Fibroblast of villous mesenchyme (primary cell): ENCODE results near the gene TAF8. TPM values are rescaled to one million over a fixed set of nuclear protein-coding genes. Genes with fewer than 3 reads are reported as not detected.
A peak's percentile ranks its signal among the peaks of the same experiment; 100 is the strongest.

Experiments
- DNase-seq: peaks from one replicate; pipeline ENCODE4 v3.0.0-alpha.2; 2010; ENCODE audit warnings: low read depth
- H3K4me3 ChIP-seq: 2 replicates; pipeline ENCODE4 v1.5.1; 2011; ENCODE audit warnings: low read depth, mild to moderate bottlenecking, low read length
- total RNA-seq: library from RNA; depleted of rRNA; stranded (reverse); fragments of >200 nt; gene quantifications from 2 replicates; pipeline ENCODE4 v1.2.3, GENCODE V29; 2012
- TF ChIP-seq, protein P1 (sequence below): IDR thresholded peaks from 2 replicates; pipeline ENCODE4 v1.5.1; 2012; ENCODE audit warnings: low read depth, mild to moderate bottlenecking, low read length; ENCODE audit not compliant: insufficient read depth

TAF8 gene
- total RNA-seq, 1 donor, result 16.0 TPM

DNA sequence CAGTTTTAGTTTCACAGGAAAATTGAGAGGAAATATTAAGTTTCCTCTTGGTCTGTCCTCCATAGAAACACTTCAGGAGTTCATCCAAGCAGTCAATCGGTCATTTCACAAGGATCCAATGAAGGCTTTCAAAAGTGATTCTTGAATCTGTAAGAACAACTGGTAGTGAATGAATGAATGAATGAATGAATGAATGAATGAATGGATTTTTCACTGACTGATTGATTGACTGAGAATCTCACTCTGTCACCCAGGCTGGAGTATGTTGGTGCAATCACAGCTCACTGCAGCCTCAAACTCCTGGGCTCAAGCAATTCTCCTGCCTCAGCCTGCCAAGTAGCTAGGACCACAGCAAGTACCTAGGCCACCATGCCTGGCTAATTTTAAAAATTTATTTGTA is 39.4 kb upstream of the TAF8 start:
- no peak for DNase-seq
- TF ChIP-seq, protein P1, sequence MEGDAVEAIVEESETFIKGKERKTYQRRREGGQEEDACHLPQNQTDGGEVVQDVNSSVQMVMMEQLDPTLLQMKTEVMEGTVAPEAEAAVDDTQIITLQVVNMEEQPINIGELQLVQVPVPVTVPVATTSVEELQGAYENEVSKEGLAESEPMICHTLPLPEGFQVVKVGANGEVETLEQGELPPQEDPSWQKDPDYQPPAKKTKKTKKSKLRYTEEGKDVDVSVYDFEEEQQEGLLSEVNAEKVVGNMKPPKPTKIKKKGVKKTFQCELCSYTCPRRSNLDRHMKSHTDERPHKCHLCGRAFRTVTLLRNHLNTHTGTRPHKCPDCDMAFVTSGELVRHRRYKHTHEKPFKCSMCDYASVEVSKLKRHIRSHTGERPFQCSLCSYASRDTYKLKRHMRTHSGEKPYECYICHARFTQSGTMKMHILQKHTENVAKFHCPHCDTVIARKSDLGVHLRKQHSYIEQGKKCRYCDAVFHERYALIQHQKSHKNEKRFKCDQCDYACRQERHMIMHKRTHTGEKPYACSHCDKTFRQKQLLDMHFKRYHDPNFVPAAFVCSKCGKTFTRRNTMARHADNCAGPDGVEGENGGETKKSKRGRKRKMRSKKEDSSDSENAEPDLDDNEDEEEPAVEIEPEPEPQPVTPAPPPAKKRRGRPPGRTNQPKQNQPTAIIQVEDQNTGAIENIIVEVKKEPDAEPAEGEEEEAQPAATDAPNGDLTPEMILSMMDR, result no peak
- no peak overlapping the region for H3K4me3 ChIP-seq

DNA sequence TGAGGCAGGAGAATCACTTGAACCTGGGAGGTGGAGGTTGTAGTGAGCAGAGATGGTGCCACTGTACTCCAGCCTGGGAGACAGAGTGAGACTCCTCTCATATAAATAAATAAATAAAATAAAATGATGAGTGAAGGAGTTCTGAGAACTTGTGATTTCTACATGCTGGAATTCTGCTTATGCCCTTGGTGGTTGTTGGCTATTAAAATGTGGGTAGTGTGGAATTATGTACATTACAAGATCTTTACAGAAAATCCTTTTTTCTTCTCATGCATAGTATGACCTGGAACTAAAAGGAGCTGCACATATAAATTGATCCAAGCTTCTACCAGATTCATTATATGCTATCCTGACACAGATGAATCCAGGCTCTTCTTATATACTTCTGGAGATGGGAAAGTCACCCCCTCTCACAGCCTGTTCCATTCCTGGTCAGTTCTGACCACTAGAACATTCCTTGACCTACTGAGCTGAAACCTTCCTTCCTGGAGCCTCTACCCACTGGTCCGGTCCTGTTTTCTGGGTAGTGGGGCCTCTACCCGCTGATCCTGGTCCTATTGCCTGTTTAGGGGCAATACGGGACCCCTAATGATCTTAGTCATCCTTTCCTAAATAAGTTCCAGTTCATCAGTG is 37.7 kb upstream of the TAF8 start:
- TF ChIP-seq, protein P1, result no peak
- peak; percentile 42 for DNase-seq
- H3K4me3 ChIP-seq, result no peak overlapping the region

DNA sequence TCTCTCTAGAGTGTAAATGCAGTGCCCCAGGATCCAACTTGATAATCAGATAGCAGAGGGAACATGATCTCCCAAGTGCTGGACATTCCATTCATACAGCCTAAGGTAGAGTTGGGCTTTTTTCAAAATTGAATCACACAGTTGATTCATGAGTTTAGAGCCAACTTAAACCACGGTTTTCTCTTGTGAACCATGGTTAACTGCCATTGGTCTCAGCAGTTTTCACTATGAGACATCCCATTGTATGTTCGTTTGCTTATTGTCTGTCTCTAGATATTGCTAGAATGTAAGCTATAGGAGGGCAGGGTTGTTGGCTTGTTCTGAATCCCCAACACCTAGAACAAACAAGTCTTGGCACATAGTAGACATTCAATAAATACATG is 37.2 kb upstream of the TAF8 start:
- DNase-seq, result peak; percentile 28
- H3K4me3 ChIP-seq, result no peak overlapping the region
- TF ChIP-seq, protein P1, result no peak

DNA sequence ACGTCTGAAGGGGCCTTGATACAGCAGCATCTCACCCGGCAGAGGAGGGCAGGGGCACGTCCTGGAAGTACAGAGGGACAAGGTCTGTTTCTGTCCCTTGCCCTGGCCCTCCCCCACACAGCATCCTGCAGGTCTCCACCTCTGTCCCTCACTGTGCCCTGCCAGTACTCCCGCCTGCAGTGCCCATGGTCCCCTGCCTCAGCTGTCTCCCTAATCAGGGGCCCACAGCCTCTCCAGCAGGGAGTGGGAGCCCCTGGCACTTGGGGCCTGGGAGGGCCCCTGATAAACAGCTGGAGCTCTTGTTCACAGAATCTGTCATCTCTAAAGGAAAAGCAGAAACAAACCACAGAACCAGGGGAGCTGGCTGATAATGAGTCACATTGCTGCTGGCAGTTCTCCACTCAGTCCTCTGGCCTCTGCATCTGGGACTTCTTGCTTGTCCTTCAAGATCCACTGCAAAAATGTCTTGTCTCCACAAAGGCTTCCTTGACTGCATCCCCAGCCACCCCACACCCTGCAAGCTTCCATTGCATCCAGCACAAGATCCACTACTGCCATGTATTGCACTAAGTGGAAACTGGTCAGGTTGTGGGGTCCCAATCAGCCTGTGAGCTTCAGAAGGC is 33.2 kb upstream of the TAF8 start:
- no peak overlapping the region for H3K4me3 ChIP-seq
- TF ChIP-seq, protein P1, result no peak
- DNase-seq, result peak; percentile 89

DNA sequence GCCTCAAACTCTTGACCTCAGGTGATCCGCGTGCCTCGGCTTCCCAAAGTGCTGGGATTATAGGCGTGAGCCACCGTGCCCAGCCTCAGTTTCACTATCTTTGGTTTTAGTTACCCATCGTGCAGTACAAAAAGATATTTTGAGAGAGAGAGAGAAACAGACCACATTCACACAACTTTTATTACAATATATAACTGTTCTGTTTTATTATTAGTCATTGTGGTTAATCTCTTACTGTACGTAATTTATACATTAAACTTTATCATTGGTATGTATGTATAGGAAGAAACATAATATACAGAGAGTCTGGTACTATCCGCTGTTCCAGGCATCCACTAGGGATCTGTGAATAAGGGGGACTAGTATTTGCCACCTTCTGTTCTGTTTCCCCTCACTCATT is 29.4 kb upstream of the TAF8 start:
- DNase-seq, result no peak
- H3K4me3 ChIP-seq, result no peak overlapping the region
- TF ChIP-seq, protein P1, result no peak

DNA sequence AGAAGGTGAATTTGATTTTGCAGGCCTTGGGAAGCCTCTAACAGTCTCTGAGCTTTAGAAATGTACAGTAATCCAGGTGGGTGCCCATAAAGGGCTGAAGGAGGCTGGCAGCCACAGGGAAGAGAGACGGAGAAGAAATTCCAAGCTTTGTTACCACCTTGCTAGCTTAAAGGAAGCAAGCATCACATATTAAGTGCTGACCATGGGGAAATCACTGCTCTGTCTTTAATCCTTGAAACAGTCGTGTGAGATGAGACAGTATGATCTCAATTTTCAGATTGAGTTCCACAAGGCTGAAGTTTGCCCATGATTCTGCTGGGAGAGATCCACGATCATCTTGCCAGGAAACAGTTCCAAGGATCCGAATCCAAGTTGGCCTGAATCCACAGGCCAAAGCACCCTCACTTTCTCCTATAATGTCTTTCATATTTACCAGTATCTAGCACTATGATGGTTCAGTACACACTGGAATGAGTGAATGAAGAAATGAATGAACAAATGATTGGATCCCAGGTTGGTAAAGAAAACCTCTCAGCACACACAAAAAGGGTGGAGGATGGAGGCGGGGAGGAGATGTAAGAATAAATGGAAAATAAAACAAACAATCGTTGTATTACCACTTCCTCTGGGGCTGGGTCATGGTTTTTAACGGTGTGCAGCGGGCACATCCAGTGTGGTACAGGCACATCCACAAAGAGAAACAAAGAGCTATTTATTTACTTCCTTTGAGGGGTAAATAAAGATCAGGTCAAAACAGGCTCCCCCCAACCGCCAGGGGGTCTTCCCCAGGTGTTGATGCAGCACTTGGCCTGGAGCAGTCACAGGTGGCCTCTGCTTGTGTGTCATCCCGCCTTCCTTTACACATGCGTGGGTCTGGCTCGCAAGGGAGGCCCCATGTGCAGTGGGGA is 28.2 kb upstream of the TAF8 start:
- no peak overlapping the region for H3K4me3 ChIP-seq

More for the DNA sequence above, 28.2 kb upstream of the TAF8 start:
- no peak for DNase-seq
- TF ChIP-seq, protein P1, result no peak
